Mesodermal cell (in vitro differentiated cells): ENCODE data around the gene DROSHA.

ENCODE experiments used
- H3K27ac ChIP-seq: 2 replicates; pipeline ENCODE4 v1.7.0; 2013; ENCODE audit warnings: mild to moderate bottlenecking, low read depth, low read length, moderate library complexity; ENCODE audit not compliant: severe bottlenecking
- H3K36me3 ChIP-seq: 2 replicates; pipeline ENCODE4 v1.7.1; 2013; ENCODE audit warnings: mild to moderate bottlenecking, low read length, moderate library complexity; ENCODE audit not compliant: control insufficient read depth, insufficient read depth
- H3K4me1 ChIP-seq: one replicate; pipeline ENCODE4 v1.7.1; 2013; ENCODE audit warnings: mild to moderate bottlenecking, low read length; ENCODE audit not compliant: insufficient read depth, control insufficient read depth, poor library complexity, severe bottlenecking
- H3K4me3 ChIP-seq: 2 replicates; pipeline ENCODE4 v1.7.0; 2013; ENCODE audit warnings: low read length, control low read depth, mild to moderate bottlenecking; ENCODE audit not compliant: insufficient read depth, poor library complexity, severe bottlenecking; ENCODE audit errors: extremely low read depth
- H3K9me3 ChIP-seq: 2 replicates; pipeline ENCODE4 v1.7.1; 2013; ENCODE audit warnings: mild to moderate bottlenecking, low read length, moderate library complexity; ENCODE audit not compliant: control insufficient read depth
- WGBS, 2 experiments: methylation state at CpG; one replicate each; pipeline ENCODE4 v1.1.5; 2013; ENCODE audit warnings: missing lambda C conversion rate in 2 of 2; ENCODE audit not compliant: insufficient coverage in 2 of 2; 5-methylcytosine and 5-hydroxymethylcytosine counted together

DROSHA gene

DNA sequence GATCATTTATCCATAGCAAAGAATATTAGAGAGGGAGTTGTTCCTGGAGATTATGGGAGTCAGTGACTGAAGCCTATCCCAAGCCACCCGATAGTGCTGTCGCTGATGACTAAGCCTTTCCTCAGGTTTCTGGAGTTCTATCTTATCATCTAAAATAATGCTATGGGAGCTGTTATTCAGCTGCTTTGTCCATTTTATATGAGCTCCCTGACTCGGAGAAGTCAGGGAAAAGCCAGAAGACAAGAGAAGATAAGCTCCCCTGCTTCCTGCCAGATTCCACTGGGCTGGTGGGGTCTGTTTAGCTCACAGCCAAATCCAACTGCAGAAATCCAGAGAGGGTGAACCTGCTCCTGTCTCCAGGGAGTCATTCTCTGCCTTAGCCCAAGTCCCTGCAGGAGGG, 148.2 kb downstream of the DROSHA start:
- Histone ChIP-seq H3K4me3 (no peak overlapping the region), H3K9me3 (peaks cover 6% of the 10 kb centered on the region), H3K36me3 (no peaks in the 10 kb centered on the region), H3K4me1 (peaks cover 23% of the 10 kb centered on the region), H3K27ac (peak overlapping the region; percentile 58)
- 50 to 57% methylated on average over 1 of the region's 3 CpGs for WGBS, 2 experiments

DNA sequence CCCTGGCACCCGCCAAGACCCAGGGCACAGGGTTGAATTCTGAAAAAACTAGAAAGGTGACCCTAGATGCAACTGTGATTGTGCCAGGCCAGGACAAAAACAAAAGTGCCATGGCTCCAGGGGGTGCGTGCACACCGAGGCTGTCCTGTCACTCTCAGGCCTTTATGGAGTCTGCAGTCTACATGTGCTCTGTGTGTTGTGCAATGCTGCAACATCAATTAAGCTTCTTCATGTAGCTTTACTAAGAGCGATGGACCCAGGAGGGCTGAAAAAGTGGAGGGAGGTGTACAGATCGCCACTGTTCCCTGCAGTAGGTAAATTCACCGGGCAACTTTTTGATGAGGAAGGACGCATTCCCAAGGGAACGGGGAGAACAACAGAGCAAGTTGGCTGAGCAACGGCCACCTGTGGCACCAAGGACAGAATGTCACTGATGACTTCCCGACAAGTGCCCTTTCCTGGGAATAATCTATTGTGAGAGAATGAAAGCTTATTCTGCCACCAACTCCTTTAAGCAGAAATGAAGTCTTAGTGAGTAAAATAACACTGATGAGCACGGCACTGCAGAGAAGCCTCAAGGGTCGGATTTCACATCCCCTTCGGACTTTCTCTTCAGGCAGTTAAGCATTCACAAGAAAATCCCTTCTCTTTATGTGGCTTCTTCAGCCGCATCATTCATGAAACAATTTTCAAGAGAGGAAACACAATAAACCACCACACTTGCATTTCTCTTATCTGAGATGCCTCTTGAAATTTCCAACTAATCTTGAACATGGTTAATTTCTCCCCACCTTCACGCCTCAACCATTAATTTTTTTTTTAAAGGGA, 149.6 kb downstream of the DROSHA start:
- no peaks in the 10 kb centered on the region for H3K36me3 ChIP-seq
- H3K4me1 ChIP-seq, result peaks cover 23% of the 10 kb centered on the region
- WGBS, 2 experiments, result 67 to 76% methylated on average over 12 to 14 of the region's 15 CpGs
- H3K27ac ChIP-seq, result no peak overlapping the region
- H3K9me3 ChIP-seq, result peaks cover 2% of the 10 kb centered on the region
- H3K4me3 ChIP-seq, result no peak overlapping the region

DNA sequence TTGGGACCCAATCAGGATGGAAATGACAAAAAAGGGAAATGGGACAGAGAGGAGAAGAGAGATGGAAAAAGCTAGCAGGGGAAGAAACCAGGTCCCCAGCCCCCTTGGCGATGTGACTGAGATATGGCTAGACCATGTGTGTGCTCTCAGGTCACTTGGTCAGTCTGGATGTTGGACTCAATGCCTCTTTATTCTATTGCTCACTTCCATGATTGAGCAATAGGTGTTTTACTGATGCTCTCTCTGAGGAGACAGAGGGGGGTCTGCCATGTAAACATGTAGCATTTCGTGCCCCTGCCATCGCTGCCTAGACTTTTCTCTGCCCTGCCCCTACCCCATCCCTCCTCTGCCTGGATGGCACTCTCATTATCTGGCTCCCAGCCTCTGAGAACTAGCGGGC, 150.6 kb downstream of the DROSHA start:
- WGBS, 2 experiments, result 87 to 92% methylated on average over 4 of the region's 4 CpGs
- peaks cover 23% of the 10 kb centered on the region for H3K4me1 ChIP-seq
- no peak overlapping the region for H3K27ac ChIP-seq

GRCh38 chr5:31380049-31380448, 151.8 kb downstream of the DROSHA start:
- H3K36me3 ChIP-seq, result no peaks in the 10 kb centered on the region
- no peak overlapping the region for H3K27ac ChIP-seq
- no peak overlapping the region for H3K4me3 ChIP-seq
- WGBS, 2 experiments, result 93 to 94% methylated on average over 4 of the region's 4 CpGs
- no peaks in the 10 kb centered on the region for H3K9me3 ChIP-seq
- peaks cover 21% of the 10 kb centered on the region for H3K4me1 ChIP-seq

More for the DNA sequence above, 150.6 kb downstream of the DROSHA start:
- Histone ChIP-seq H3K4me3 (no peak overlapping the region), H3K9me3 (no peaks in the 10 kb centered on the region), H3K36me3 (no peaks in the 10 kb centered on the region)

DNA sequence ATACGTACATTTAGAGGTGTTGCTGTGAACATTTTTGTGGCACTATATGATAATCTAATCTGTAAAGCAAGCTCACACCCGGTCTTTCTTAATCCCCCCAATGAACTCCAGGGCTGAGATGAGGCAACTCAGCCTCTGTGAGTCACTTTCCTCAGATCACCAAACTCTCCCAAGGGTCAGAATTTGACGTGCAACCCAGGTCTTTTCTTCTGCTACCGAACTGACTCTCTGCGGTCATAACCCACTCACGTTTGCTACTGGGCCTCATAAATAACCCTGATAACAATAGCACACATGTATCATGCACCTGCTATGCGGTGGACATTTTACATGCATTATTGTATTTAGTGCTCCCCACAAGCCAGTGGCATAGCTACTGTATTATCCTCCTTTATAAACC, 153.1 kb downstream of the DROSHA start:
- no peak overlapping the region for H3K27ac ChIP-seq
- no peaks in the 10 kb centered on the region for H3K9me3 ChIP-seq
- H3K4me3 ChIP-seq, result no peak overlapping the region
- WGBS, 2 experiments, result 92 to 95% methylated on average over 4 to 5 of the region's 7 CpGs
- no peaks in the 10 kb centered on the region for H3K36me3 ChIP-seq
- peaks cover 13% of the 10 kb centered on the region for H3K4me1 ChIP-seq

DNA sequence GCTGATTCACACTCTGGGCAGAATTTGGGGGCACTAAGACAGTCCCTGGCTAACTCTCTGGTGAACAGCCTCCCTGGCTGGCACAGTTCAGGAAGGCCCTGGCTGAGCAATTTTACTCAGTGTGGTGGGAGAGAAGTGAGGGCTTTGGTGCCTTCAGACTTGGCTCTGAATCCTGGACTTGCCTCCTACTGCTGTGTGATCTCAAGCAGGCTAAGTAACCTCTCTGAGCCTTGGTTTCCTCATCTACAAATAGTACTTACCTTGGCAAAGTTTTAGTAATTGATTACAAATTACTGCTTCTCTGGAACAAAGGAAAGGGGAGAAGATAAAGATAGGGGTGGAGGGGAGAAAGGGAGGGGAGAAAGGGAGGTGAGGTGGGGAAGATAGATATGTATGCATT, 153.8 kb downstream of the DROSHA start:
- Histone ChIP-seq H3K4me3 (no peak overlapping the region), H3K36me3 (no peaks in the 10 kb centered on the region), H3K27ac (no peak overlapping the region), H3K9me3 (no peaks in the 10 kb centered on the region), H3K4me1 (peaks cover 6% of the 10 kb centered on the region)

DNA sequence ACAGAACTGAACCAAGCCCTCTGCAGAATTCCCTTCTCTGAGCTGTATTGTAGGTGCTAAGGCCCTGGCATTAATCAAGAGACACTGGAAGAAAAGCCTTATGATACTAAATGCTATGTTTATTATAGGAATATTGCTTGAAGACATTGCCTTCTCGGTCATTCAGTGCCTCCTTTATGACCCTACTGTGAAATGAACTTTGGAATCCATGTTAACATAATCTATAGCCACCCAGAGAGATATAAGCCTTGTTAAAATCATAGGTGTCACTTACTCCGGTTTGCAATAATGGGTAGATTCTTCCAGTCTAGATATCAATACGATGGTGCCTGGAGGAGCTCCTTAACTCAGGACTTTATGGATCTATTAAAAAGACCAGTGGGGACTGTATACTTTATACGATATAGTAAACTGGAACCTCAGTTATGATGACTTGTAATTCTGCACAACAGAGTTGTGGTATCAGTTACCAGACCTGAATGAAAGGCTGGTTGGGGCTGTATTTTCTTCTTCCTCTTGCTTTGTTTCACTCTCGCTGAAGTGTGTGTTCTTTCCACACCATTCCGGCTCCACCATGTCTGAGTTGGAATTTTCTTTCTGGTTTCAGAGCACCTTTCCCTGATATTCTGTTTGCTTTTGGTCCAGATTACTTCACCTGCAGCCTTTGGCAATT, 154.5 kb downstream of the DROSHA start:
- WGBS, 2 experiments, result 93 to 100% methylated on average over 2 to 5 of the region's 6 CpGs
- no peaks in the 10 kb centered on the region for H3K4me1 ChIP-seq
- no peak overlapping the region for H3K27ac ChIP-seq
- no peaks in the 10 kb centered on the region for H3K36me3 ChIP-seq
- no peak overlapping the region for H3K4me3 ChIP-seq
- no peaks in the 10 kb centered on the region for H3K9me3 ChIP-seq

GRCh38 chr5:31375999-31376720, 155.7 kb downstream of the DROSHA start:
- no peaks in the 10 kb centered on the region for H3K4me1 ChIP-seq
- H3K36me3 ChIP-seq, result no peaks in the 10 kb centered on the region
- H3K27ac ChIP-seq, result no peak overlapping the region
- WGBS, 2 experiments, result 93 to 94% methylated on average over 6 to 7 of the region's 10 CpGs
- no peaks in the 10 kb centered on the region for H3K9me3 ChIP-seq
- H3K4me3 ChIP-seq, result no peak overlapping the region

GRCh38 chr5:31372124-31372523, 159.8 kb downstream of the DROSHA start:
- Histone ChIP-seq H3K9me3 (no peaks in the 10 kb centered on the region), H3K4me3 (no peak overlapping the region), H3K27ac (no peak overlapping the region), H3K4me1 (no peaks in the 10 kb centered on the region), H3K36me3 (no peaks in the 10 kb centered on the region)
- WGBS, 2 experiments, result 83 to 88% methylated on average over 1 of the region's 1 CpG

- H3K4me1 ChIP-seq, result peaks cover 3% of the 10 kb centered on the region
- peaks cover 9% of the 10 kb centered on the region for H3K9me3 ChIP-seq
- H3K4me3 ChIP-seq, result no peak overlapping the region
- no peak overlapping the region for H3K27ac ChIP-seq
- no peaks in the 10 kb centered on the region for H3K36me3 ChIP-seq
- WGBS, 2 experiments, result 97 to 100% methylated on average over 2 to 4 of the region's 5 CpGs
Observed at GRCh38 chr5:31366941-31367340, 165.0 kb downstream of the DROSHA start.
